Upper lobe of left lung (tissue), 6 donors: ENCODE results near the gene ITGAL. TPM values are rescaled to one million over a fixed set of nuclear protein-coding genes. Genes with fewer than 3 reads are reported as not detected.

Source experiments
- ATAC-seq, 2 donors: fragments of 200-7000 bp; cut with Tn5 transposase; one replicate each; pipeline ENCODE4 v1.9.1; 2022; ENCODE audit warnings: mild to moderate bottlenecking in 2 of 2, moderate library complexity in 2 of 2; ENCODE audit not compliant: low FRiP score in 2 of 2
- DNase-seq, 2 donors: peaks; one replicate each; pipeline ENCODE4 v3.0.0-alpha.2; 2019 to 2020
- H3K27ac ChIP-seq, 4 donors: fragments of 200-600 bp; sonication (generic); one replicate each; pipeline ENCODE4 v1.5.1; 2016 to 2019
- H3K27me3 ChIP-seq, 4 donors: fragments of 200-600 bp; sonication (generic); one replicate each; pipeline ENCODE4 v1.5.1; 2017 to 2019
- H3K36me3 ChIP-seq, 4 donors: fragments of 200-600 bp; sonication (generic); one replicate each; pipeline ENCODE4 v1.5.1; 2016 to 2019
- H3K4me1 ChIP-seq, 4 donors: fragments of 200-600 bp; sonication (generic); one replicate each; pipeline ENCODE4 v1.5.1; 2018 to 2019
- H3K4me3 ChIP-seq, 4 donors: fragments of 200-600 bp; sonication (generic); one replicate each; pipeline ENCODE4 v1.5.1; 2017 to 2019; ENCODE audit warnings: mild to moderate bottlenecking in 2 of 4, moderate library complexity in 1 of 4
- H3K9me3 ChIP-seq, 4 donors: fragments of 200-600 bp; sonication (generic); one replicate each; pipeline ENCODE4 v1.5.1; 2018 to 2019
- CTCF ChIP-seq, 6 experiments: fragments of 450-650 bp in 4 of 6; fragments of 200-600 bp in 2 of 6; sonication (generic) in 2 of 6; IDR thresholded peaks; one replicate each; pipeline ENCODE4 v1.5.1; 2016 to 2019; ENCODE audit warnings: antibody characterized with exemption in 6 of 6
- EP300 ChIP-seq, 4 donors: sonication (generic); formaldehyde crosslinking; IDR thresholded peaks; one replicate each; pipeline ENCODE4 v1.5.1; 2017; ENCODE audit warnings: antibody characterized with exemption in 4 of 4, control low read depth in 2 of 4
- POLR2A ChIP-seq, 4 donors: fragments of 450-650 bp; IDR thresholded peaks; one replicate each; pipeline ENCODE4 v1.5.1; 2016 to 2017; ENCODE audit warnings: antibody characterized with exemption in 4 of 4, mild to moderate bottlenecking in 2 of 4
- POLR2AphosphoS5 ChIP-seq, 2 donors: sonication (generic); formaldehyde crosslinking; IDR thresholded peaks; one replicate each; pipeline ENCODE4 v1.5.1; 2017; ENCODE audit warnings: antibody characterized with exemption in 2 of 2
- WGBS, 2 donors: methylation state at CpG; one replicate each; pipeline ENCODE4 v1.1.5; 2017 to 2018; 5-methylcytosine and 5-hydroxymethylcytosine counted together
- total RNA-seq, 6 donors: library from RNA; depleted of rRNA in 4 of 6; stranded (reverse); fragments of >200 nt in 4 of 6; gene quantifications; one replicate each; pipeline versions ENCODE4 v1.1.0 to v1.2.1, GENCODE V29; 2016 to 2021
- donor health status: DM: no; HTN: no; CAD: no; lungs with moderate emphysema.
- donor health status: DM: no; HTN: yes; CAD: no; lungs with severe emphysema.

Gene ITGAL
- total RNA-seq, 6 donors from 2014 or later = 22.8 to 138 (median 67.0) TPM

GRCh38 chr16:30556125-30556473 is 83.6 kb downstream of the ITGAL start:
- DNase-seq (no peak), ATAC-seq (no peak)
- Histone ChIP-seq H3K36me3 (peaks cover 2 to 29% (median 26%) of the 10 kb centered on the region in 4 donors), H3K4me1 (peaks cover 17 to 57% (median 28%) of the 10 kb centered on the region in 4 donors), H3K9me3 (no peaks in the 10 kb centered on the region), H3K4me3 (no peak overlapping the region), H3K27ac (no peak overlapping the region), H3K27me3 (no peaks in the 10 kb centered on the region)
- TF ChIP-seq POLR2AphosphoS5 (IDR thresholded peaks at IDR 0.05) (no peak), POLR2A (IDR thresholded peaks at IDR 0.05) (no peak), EP300 (IDR thresholded peaks at IDR 0.05) (no peak), CTCF (IDR thresholded peaks at IDR 0.05) (no peak)
- WGBS, 2 donors = 83 to 84% methylated on average over 10 of the region's 10 CpGs

- peak overlapping the region; percentile 70 to 91 (median 84) for H3K4me3 ChIP-seq
- no peak for ATAC-seq
- H3K4me1 ChIP-seq = peaks cover 21 to 49% (median 29%) of the 10 kb centered on the region in 4 donors
- 0 to 2% methylated on average over 6 to 7 of the region's 17 CpGs for WGBS, 2 donors
- H3K9me3 ChIP-seq = no peaks in the 10 kb centered on the region
- H3K27ac ChIP-seq = peak overlapping the region; percentile 88 to 97 (median 95)
- DNase-seq = no peak
- H3K36me3 ChIP-seq = peaks cover 2 to 29% (median 26%) of the 10 kb centered on the region in 4 donors
- TF ChIP-seq CTCF (IDR thresholded peaks at IDR 0.05) (no peak), POLR2AphosphoS5 (IDR thresholded peaks at IDR 0.05) (no peak), POLR2A (IDR thresholded peaks at IDR 0.05) (no peak), EP300 (IDR thresholded peaks at IDR 0.05) (no peak)
- no peaks in the 10 kb centered on the region for H3K27me3 ChIP-seq
These were observed 85.1 kb downstream of the ITGAL start for GRCh38 chr16:30557707-30557956.

GRCh38 chr16:30557957-30558788 is 85.6 kb downstream of the ITGAL start, which contains the start of gene ZNF764:
Gene ZNF764 (minus strand): TSS chr16:30558374. CDS start chr16:30558182, 192 bp downstream.
- 0 to 1% methylated on average over 5 to 64 of the region's 74 CpGs for WGBS, 2 donors
- H3K27ac ChIP-seq = peak within 1 kb of the TSS; percentile 88 to 97 (median 95)
- H3K4me3 ChIP-seq = peak within 1 kb of the TSS; percentile 70 to 91 (median 84)
- no peaks in the 10 kb centered on the region for H3K9me3 ChIP-seq
- no peaks in the 10 kb centered on the region for H3K27me3 ChIP-seq
- H3K36me3 ChIP-seq = peaks cover 2 to 28% (median 24%) of the 10 kb centered on the region in 4 donors
- TF ChIP-seq POLR2AphosphoS5 (IDR thresholded peaks at IDR 0.05) (peak; percentile 70 to 77), CTCF (IDR thresholded peaks at IDR 0.05) (peak in 2 of 6 experiments; percentile 8 to 34), EP300 (IDR thresholded peaks at IDR 0.05) (no peak), POLR2A (IDR thresholded peaks at IDR 0.05) (peak in 3 of 4 donors; percentile 23 to 55 (median 55))
- DNase-seq = peak; percentile 97 to 99
- ATAC-seq = peak; percentile 97 to 99
- H3K4me1 ChIP-seq = peaks cover 18 to 44% (median 29%) of the 10 kb centered on the region in 4 donors

- Histone ChIP-seq H3K27me3 (no peaks in the 10 kb centered on the region), H3K4me1 (peaks cover 15 to 41% (median 25%) of the 10 kb centered on the region in 4 donors), H3K27ac (peak overlapping the region; percentile 88 to 97 (median 95)), H3K4me3 (peak overlapping the region in 3 of 4 donors; percentile 70 to 91 (median 89)), H3K36me3 (peaks cover 2 to 24% (median 20%) of the 10 kb centered on the region in 4 donors), H3K9me3 (no peaks in the 10 kb centered on the region)
- DNase-seq = no peak
- TF ChIP-seq POLR2A (IDR thresholded peaks at IDR 0.05) = peak in 1 of 4 donors; percentile 0
- TF ChIP-seq POLR2AphosphoS5 (IDR thresholded peaks at IDR 0.05) = no peak
- 80 to 87% methylated on average over 21 of the region's 21 CpGs for WGBS, 2 donors
- no peak for ATAC-seq
These were observed 86.3 kb downstream of the ITGAL start for GRCh38 chr16:30558789-30559377.

- TF ChIP-seq EP300 (IDR thresholded peaks at IDR 0.05) (no peak), POLR2A (IDR thresholded peaks at IDR 0.05) (no peak), POLR2AphosphoS5 (IDR thresholded peaks at IDR 0.05) (no peak), CTCF (IDR thresholded peaks at IDR 0.05) (no peak)
- ATAC-seq = no peak
These were observed 87.1 kb downstream of the ITGAL start for GRCh38 chr16:30559690-30560089.

More at GRCh38 chr16:30559690-30560089, 87.1 kb downstream of the ITGAL start:
- H3K27me3 ChIP-seq = no peaks in the 10 kb centered on the region
- H3K27ac ChIP-seq = peak overlapping the region in 2 of 4 donors; percentile 93 to 97
- H3K4me1 ChIP-seq = peaks cover 15 to 41% (median 25%) of the 10 kb centered on the region in 4 donors
- no peak for DNase-seq
- no peak overlapping the region for H3K4me3 ChIP-seq
- no peaks in the 10 kb centered on the region for H3K9me3 ChIP-seq
- 91 to 94% methylated on average over 4 to 6 of the region's 6 CpGs for WGBS, 2 donors
- H3K36me3 ChIP-seq = peaks cover under 1 to 16% (median 14%) of the 10 kb centered on the region in 4 donors
